Adrenal gland (tissue), 5 donors: ENCODE results near the gene SOX13.

Source experiments
- POLR2A ChIP-seq, 2 donors: fragments of 450-650 bp; IDR thresholded peaks; one replicate each; pipeline ENCODE4 v1.6.1; 2017; ENCODE audit warnings: antibody characterized with exemption in 2 of 2, mild to moderate bottlenecking in 2 of 2, moderate library complexity in 1 of 2
- TF ChIP-seq, protein P1 (sequence below), 6 experiments: fragments of 450-650 bp in 4 of 6; fragments of 200-600 bp in 2 of 6; sonication (generic) in 1 of 6; IDR thresholded peaks; 1 replicate in 5 of 6; 2 replicates in 1 of 6; pipeline versions ENCODE4 v1.5.1 to v1.8.0; 2016 to 2021; ENCODE audit warnings: antibody characterized with exemption in 6 of 6, mild to moderate bottlenecking in 2 of 6, moderate library complexity in 1 of 6
- donor health status: DM: no; HTN: no; CAD: no.

DNA sequence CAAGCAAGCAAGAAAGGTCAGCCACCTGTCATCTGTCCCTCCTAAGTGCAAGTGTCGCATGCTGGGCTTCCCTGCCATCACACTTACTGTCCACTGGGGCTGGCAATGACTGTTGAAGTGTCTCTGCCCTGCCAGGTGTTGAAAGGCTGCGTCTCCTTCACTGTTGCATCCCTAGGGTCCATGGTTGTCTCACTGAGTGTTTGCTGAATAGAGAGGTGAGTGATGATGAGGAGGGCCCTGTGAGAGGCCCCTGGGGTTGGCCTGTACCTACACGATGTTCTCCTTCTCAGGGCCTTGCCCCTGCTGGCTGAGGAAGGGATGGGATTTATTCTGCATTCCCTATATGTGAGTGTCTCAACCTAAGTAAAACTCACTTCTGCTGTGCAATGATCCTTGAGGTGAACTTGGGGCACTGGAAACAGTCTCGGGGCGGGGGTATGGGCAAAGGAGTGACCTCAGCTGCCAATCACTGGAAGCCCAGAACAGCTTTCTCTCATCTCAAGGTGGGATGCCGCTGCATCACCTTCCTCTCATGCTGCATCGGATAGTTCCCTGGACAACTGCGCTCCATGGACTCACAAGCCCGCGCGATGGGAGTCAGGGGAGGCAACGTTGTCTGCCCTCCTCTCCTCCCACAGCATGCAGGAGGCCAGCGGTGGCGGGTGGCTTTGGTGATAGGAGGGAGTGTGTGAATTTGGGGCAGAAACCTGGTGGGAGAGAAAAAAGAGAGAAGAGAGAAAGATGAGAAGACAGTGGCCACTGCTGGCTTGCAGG is 35.8 kb upstream of the SOX13 start:
- TF ChIP-seq, protein P1, sequence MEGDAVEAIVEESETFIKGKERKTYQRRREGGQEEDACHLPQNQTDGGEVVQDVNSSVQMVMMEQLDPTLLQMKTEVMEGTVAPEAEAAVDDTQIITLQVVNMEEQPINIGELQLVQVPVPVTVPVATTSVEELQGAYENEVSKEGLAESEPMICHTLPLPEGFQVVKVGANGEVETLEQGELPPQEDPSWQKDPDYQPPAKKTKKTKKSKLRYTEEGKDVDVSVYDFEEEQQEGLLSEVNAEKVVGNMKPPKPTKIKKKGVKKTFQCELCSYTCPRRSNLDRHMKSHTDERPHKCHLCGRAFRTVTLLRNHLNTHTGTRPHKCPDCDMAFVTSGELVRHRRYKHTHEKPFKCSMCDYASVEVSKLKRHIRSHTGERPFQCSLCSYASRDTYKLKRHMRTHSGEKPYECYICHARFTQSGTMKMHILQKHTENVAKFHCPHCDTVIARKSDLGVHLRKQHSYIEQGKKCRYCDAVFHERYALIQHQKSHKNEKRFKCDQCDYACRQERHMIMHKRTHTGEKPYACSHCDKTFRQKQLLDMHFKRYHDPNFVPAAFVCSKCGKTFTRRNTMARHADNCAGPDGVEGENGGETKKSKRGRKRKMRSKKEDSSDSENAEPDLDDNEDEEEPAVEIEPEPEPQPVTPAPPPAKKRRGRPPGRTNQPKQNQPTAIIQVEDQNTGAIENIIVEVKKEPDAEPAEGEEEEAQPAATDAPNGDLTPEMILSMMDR (IDR thresholded peaks at IDR 0.05), result no peak
- TF ChIP-seq POLR2A (IDR thresholded peaks at IDR 0.05), result no peak
